HG03354 (cell line): ENCODE results near the gene KRTCAP2.

ENCODE experiments used
- ATAC-seq: cut with Tn5 transposase; IDR thresholded peaks from one replicate; pipeline ENCODE4 v1.9.1; 2021; ENCODE audit warnings: mild to moderate bottlenecking; ENCODE audit not compliant: unreplicated experiment, poor library complexity, severe bottlenecking

KRTCAP2 gene

DNA sequence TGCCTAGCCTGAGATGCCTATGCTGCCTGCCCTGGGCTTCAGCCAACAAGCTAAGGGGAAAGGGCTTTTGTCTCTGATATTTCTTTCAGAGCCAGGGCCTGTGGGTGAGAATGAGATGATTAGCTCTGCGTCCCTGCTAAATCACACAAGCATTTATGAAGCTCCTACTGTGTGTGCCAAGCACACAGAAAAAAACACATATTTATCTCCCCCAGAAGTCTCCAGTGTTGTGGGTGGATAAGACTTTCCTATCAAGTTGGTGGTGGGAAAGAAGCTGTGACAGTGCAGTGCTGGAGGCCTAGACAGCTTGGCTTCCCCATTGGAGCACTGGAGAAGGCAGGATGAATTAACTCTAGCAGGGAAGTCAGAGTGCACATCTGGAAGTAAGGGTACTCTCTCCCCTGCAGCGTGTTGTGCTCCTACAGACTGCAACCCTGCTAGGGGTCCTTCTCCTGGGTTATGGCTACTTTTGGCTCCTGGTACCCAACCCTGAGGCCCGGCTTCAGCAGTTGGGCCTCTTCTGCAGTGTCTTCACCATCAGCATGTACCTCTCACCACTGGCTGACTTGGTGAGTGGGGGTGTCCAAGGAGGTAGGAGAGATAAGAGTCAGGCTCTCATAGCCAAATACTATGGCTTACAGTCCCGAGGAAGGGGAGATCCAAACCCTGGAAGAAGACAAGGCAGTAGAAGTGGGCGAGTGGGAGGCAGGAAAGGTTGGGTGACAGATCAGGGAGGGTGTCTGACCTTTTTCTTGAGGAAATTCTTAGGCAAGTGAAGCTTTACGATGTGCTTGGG lies 35.8 kb downstream of the KRTCAP2 start:
- no peak for ATAC-seq

DNA sequence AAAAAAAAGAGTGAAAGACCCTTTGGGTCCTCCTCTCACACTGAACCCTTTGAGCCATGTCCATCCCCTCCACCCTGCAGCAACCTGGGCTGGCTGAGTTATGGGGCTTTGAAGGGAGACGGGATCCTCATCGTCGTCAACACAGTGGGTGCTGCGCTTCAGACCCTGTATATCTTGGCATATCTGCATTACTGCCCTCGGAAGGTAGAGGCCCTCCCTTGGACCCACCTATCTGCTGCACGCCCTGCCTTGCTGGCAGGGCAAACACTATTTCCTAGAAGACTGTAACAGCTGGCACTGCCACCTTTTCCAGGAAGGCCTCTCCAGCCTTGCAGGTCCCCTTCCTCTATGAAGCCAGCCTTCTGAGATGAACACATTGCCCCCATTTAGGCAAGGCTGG lies 36.4 kb downstream of the KRTCAP2 start:
- ATAC-seq = no peak

DNA sequence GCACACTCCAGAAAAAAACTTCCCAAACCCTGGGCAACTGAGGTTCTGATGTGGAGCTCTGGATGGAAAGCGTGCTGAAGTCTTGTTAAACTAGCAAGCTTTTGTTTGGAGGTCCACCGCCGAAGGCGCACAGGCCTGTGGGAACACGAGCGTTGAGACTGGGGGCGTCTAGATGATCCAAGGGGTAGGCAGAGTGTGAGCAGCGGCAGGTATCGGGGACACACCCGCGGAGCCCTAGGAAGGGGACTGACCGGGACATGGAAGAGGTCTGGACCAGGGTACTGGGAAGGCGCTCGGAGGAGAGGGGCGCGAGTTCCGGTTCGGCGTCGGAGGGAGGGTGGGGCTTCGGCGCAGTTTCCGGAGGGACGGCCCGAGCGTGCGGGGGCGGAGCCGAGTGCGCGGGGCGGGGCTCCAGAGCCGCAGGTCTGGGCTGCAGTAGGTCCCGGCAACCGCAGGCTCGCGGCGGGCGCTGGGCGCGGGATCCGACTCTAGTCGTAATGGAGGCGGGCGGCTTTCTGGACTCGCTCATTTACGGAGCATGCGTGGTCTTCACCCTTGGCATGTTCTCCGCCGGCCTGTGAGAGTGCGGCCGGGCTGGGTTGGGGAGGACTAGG lies 37.6 kb downstream of the KRTCAP2 start, which contains the start of gene SLC50A1:
SLC50A1 (plus strand) TSS at position 438 of the 614 bp plus-strand sequence; CDS start at position 498, 60 bp downstream.
- peak; percentile 76 for ATAC-seq

DNA sequence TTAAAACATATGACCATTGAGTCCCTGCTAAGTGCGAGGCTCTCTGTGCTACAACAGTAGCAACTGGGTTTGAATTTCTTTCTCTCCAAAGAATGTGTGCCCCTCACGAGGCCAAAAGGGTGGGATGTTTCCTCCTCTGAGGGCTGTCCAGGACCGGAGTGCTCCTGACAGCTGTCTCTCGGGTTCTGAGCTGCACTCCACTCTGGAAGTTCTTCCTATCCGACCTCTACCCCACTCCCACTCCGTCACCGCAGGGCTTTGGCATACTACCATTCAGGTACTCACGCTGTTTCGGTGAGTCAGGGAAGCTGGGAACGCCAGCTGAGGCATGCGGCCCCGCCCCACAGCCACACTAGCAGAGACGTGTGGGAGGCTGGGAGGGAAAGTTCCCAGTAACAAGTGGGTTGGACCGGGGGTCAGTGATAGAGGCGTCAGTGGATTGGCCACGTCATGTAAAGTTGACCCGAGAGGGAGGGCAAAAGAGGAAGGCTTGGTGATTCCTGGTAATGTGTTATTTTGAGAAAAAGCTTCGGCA lies 38.2 kb downstream of the KRTCAP2 start:
- ATAC-seq = peak; percentile 19

DNA sequence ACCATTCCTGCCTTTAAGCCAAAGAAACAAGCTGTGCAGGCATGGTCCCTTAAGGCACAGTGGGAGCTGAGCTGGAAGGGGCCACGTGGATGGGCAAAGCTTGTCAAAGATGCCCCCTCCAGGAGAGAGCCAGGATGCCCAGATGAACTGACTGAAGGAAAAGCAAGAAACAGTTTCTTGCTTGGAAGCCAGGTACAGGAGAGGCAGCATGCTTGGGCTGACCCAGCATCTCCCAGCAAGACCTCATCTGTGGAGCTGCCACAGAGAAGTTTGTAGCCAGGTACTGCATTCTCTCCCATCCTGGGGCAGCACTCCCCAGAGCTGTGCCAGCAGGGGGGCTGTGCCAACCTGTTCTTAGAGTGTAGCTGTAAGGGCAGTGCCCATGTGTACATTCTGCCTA lies 38.8 kb downstream of the KRTCAP2 start:
- ATAC-seq = no peak

DNA sequence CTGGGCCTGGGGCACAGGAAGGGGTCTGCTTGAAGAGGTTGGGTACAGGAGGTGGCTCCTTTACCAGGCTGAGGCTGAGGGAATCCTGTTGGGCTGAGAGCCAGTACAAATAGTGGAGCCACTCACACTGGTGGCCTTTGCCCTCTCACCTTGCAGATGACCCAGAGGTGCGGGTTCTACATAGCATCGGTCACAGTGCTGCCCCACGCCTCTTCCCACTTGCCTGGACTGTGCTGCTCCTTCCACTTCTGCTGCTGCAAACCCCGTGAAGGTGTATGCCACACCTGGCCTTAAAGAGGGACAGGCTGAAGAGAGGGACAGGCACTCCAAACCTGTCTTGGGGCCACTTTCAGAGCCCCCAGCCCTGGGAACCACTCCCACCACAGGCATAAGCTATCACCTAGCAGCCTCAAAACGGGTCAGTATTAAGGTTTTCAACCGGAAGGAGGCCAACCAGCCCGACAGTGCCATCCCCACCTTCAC lies 39.3 kb downstream of the KRTCAP2 start:
- ATAC-seq = no peak

DNA sequence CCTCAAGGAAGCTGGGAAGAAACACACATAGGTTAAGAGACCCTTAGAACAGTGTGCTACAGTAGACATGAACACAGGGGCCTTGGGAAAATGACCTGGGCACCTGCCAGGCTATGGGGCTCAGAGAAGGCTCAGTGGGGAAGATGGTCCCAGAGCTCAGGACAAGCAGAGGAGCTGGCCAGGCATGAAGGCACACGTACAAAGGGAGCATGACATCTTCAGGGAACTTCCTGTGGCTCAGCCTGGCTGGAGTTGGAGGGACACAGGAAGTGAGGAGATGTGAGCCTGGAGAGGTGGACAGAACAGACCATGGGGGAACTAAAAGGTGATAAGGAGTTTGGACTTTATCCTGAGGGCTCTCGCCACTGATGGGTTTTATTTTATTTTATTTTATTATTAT lies 41.2 kb downstream of the KRTCAP2 start:
- ATAC-seq = no peak

DNA sequence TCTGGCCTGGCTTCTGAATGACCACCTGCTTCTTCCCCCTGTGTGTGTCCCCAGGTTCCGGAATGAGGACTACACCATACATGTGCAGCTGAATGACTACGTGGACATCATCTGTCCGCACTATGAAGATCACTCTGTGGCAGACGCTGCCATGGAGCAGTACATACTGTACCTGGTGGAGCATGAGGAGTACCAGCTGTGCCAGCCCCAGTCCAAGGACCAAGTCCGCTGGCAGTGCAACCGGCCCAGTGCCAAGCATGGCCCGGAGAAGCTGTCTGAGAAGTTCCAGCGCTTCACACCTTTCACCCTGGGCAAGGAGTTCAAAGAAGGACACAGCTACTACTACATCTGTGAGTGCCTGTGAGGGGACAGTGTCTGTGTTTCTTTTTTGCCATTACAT lies 41.8 kb downstream of the KRTCAP2 start:
- no peak for ATAC-seq

DNA sequence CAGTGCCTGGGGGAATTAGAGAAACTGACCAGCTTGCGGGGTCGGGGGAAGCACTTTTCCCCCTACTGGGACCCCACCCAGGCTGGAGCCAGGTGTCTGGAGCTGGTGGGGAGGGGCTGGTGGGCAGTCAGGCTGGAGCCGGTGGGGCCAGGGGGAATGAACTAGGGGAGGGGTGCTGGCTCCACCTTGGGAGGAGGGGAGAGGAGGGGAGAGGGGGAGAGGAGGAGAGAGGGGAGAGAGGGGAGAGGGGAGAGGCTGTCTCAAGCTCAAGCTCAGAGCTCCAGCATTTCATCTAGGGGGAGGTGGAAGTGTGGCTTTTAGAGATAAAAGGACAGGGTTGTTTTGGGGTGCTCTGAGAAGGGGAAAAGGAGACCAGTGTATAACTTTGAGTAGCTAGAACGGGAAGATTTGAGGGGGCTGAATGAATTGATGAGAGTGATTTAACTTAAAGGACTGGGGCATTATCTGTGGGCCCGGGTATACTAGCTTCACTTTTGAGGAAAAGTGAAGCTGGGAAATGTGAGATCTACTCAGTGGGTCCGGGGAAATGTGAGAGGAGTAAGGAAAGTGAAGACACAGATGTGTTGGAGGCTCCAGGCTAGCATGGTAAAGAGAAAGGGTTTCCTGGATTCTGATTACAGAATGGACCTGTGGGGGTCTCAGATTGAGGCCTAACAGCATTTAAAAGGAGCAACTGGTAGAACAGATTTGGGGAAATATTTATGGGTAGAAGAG lies 42.7 kb downstream of the KRTCAP2 start:
- no peak for ATAC-seq

DNA sequence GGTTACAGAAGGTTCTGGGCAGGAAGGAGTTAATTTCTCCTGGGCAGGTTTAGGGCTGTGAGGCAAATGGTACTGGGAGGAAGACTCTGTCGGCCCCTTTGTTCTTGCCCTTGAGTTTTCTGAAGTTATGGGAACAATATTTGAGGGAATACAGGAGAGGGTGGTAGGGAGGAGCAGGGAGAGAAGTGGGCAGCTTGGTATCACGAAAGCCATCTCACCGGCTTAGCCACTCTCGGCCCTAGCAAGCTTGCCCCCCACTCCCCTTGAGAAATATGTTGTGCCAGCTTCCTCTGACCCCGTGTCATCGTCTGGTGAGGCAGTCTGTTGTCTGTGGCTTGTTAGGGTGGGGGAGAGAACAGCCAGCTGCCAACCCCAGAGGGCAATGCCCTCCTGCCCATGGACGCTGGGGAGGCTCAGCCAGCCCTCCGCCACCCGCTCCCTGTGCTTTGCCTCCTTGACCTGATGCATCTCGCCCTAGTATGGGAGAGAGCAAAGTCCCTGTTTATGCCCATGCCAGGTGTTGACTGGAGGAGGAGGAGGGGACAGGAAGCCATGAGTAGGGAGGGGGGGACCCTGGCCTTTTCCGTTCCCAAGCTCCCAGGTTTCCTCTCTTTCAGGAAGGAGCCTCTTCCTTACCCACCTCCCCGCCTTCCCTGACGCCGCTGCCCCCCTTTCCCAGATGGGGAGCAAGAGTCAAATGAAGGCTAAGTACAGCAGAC lies 44.2 kb downstream of the KRTCAP2 start:
- no peak for ATAC-seq

DNA sequence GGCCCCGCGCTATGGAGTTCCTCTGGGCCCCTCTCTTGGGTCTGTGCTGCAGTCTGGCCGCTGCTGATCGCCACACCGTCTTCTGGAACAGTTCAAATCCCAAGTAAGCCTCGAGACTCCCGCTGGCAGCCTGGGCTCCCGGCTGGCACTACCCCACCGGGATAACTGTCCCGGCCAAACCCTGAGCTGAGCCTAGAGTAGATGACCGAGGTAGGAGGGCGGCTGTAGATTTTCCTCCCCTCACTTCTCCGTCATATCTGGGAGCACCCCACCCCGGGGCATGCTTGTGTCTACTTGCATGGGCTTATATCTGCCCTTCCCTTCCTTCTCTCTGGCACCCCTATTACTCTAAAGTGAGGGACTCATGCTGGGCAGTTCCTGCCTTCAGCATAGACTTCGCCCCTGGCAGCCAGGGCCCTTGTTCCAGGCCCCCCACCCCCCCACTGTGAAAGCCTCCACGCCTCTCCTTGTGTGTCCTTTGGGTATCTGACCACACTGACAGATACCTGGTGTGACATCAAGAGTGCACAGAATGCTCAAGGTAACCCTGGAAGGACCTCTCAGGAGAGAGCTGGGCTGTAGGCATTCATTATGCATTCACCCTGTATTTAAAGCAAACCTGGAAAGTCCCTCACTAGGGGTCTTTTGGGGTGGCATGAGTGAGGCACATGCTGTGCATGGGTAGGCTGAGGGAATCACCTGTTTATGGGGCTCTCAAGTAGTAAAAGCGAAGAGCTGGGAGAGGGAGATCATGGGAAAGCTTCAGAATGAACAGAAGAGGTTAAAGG lies 44.9 kb downstream of the KRTCAP2 start:
- ATAC-seq = no peak

DNA sequence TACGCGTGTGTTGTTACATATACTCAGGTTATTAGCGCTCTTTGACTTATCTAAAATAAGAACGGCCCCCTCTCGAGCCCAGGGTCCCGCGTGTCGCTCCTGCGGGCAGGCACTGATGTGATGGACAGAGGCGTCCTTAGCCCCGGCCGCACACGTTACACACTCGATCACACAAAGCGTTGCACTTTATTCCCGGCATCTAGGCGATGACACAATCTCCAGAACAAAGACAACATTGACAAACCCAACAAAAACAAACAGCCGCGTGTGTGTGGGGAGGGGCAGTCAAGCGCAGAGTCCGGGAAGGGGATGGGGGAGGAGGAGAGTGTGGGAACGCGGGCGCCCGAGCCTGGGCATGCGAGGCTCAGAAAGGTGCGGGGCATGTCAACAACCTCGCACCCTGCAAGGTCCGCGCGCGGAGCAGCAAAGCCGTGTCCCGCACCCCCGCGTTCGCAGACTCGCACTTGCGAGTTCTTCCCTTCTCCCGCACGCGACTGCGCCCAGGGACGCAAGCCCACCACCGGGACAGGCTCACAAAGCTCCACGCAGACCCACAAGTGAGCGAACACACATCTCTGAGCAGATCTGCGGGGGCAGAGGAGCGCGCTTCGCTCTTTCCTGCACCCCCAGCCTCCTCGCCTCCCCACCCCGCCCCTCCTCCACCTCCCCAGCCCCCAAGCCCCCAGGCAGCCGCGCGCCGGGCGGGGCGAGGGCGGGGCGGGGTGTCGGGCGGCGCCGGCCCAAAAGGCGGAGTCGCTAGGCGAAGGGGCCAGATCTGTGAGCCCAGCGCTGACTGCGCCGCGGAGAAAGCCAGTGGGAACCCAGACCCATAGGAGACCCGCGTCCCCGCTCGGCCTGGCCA lies 45.8 kb downstream of the KRTCAP2 start, which contains the start of gene EFNA1:
EFNA1 (plus strand) TSS at position 772 of the 862 bp plus-strand sequence. CDS start 102 bp downstream, outside the sequence.
- no peak for ATAC-seq

DNA sequence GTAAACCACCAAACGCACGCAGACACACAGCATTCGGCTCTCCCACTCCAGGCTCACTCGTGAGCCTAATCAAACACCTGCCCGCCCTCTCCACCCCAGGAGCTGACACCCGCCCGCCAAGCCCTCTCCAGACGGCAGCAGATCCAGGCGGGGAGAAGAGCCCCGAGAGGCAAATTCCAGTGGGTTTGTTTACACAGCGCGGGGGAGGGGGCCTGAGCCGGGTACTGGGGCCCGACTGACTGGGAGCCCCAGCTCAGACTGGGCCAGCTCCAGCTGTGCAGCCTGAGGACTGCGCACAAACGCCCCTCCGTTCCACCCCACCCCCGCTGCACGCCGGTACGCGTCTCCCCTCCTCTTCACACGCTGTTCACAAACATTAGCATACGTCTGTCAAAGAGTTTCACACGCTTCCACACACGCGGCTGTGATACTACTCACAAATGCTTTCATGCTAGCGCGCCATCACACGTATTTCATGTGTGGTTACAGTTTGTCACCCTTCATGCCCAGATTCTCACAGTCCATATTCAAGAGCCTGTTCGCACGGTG lies 46.5 kb downstream of the KRTCAP2 start:
- no peak for ATAC-seq

DNA sequence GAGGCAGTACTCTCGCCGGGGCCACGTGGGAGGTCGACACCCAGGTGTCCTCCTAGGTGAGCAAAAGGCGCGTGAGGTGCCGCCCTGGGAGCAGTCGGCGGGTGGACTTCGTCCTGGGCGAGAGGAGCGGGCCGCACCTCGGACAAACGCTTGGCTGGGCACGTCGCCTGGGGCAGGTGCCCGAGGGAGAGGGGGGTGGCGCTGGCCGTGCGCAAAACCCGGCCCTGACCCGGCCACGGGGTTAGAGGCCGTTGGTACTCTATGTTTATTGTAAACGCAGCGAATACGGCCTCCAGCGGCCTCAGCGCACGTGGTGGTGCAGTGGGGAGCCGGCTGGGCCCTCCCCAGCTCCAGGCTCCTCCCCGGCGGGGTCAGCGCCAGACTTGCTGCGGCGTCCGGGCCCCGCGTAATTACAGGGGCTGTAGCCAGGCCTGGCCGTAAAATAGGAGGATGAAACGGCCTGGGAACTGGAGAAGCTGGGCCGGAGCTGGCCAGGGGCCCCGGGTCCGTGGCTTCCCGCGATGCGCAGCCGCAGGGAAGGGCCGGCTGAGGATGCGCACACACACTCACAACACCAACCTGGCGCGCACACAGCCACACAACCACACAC lies 47.1 kb downstream of the KRTCAP2 start:
- no peak for ATAC-seq

DNA sequence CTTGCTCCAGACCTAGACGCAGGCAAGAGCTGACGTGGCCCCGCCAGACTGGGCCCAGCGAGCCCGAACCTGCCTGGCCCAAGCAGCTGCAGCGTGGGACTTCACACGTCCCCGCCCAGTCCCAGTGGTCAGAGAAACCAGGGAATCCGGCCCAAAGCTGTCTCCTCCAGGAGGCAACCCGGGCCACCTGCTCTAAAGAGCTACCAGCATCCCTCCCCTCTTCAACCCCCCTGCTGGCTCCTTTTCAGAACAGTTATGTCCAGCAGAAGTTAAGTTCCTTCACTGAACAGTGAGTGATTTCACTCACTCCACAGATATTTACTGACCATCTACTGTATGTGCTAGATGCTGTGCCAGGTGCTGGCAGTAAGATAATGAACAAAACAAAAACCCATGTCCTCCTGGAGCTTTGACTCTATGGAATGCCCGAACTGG lies 47.6 kb downstream of the KRTCAP2 start:
- no peak for ATAC-seq

DNA sequence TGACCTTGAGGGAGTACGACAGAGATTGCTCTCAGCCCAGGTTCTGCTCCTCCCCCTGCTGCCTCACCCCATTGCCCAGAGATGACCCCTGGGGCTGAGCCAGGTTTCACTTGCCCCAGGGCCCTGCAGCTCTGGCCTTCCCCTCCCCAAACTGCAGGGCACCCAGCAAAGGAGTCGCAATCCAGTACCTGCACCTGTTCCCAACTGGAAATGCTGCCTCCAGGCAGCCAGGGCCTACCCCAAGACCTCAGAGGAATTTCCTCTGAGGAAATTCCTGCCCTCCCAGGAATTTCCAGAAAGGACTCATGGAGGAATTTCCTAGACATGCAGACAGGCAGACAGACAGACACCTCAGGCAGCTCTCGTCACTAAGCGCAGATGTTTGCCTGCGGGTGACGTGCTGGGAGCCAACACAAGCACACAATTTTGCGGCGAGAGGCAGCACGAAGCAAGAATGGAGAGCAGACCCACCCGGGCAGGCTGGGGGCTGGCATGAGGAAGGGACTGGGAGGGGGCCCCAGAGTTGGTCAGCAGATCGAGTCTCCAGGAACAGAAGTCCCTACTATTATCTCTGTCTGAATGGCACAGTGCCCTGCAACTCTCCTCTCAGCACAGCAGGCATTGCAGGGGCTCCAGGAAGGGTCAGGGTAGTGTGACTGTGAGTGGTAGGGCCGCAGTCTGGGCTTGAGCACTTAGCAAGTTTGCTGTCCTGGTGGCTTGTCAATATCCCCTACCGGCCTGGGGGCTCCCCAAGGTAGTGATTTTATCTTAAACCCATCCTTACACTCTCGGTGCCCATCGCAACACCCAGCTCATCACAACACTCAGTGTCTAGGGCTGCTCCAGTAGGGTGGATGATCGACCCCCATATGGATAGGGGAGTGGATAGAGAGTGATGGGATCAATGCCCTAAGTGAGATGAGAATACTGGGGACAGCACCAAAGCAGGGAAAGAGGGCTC lies 48.3 kb downstream of the KRTCAP2 start:
- ATAC-seq = no peak
